GM12891 (cell line): ENCODE measurements around the gene ZNF440.

Experiments
- PAX5 ChIP-seq: IDR thresholded peaks from 2 replicates; pipeline ENCODE4 v1.6.1; 2011; ENCODE audit warnings: low read length, moderate library complexity, mild to moderate bottlenecking; ENCODE audit not compliant: insufficient read depth, severe bottlenecking
- POLR2A ChIP-seq: IDR thresholded peaks from 2 replicates; pipeline ENCODE4 v1.6.1; 2011; ENCODE audit warnings: low read depth, low read length, control low read depth
- POLR2AphosphoS5 ChIP-seq: IDR thresholded peaks from 2 replicates; pipeline ENCODE4 v1.6.1; 2011; ENCODE audit warnings: low read depth, low read length, control low read depth
- TAF1 ChIP-seq: IDR thresholded peaks from 2 replicates; pipeline ENCODE4 v1.6.1; 2011; ENCODE audit warnings: low read depth, low read length, control low read depth

GRCh38 chr19:11797491-11797890 lies 16.6 kb upstream of the ZNF440 start:
- TF ChIP-seq POLR2A (no peak), TAF1 (no peak), POLR2AphosphoS5 (no peak), PAX5 (no peak)
